ENCODE results near the gene PLCL2.

GRCh38 chr3:16909802-16910201 is 25.0 kb downstream of the PLCL2 start:
- no peak for TF ChIP-seq MAX (IDR thresholded peaks at IDR 0.05; ENCODE audit: low read depth, low read length)
- TF ChIP-seq CTCF (IDR thresholded peaks at IDR 0.05; ENCODE audit: low read depth, low read length), result no peak

Measured in NB4 (cell line).